Measurements from ENCODE around the gene AKNA.

Gene AKNA

DNA sequence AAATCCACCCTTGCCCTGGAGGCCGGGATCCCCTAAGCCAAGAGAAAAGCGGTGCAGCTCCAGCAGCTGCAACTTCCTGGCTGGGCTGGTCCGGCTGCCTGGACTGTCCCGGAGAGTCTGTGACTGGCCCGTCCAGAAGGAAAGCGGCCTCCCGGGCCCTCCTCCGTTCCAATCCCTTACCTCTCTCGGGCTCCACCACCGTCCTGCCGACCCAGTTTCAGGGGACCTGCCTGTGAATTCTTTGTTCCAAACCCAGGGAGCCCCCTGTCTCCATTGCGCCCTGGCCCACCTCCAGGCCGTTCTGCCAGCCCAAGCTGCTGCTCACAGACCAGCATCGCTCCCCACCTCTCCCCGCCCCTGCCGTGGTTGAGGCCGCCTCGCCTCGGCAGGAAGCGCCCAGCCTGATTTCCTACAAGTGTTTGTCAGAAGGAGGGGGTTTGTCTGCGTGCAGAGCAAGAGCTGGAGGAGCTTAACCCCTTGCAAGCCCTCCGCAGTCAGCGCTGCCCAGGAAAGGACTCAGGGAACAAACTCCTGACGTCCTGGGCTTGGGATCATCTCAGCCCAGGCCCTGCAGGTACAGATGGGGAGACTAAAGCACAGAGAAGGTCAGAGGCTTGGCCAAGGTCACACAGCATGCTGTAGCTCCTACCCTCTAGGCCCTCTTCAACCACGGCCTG, at the start of gene AKNA:
Gene AKNA, minus strand, starts transcription at position 303 of the 677 bp plus-strand sequence. CDS start 6,649 bp downstream, outside the sequence.
- no peak for TF ChIP-seq CTCF (IDR thresholded peaks at IDR 0.05)
- DNase-seq (ENCODE audit: low spot score), result peak; percentile 91
- H3K4me3 ChIP-seq, result peak within 1 kb of the TSS; percentile 68
- H3K27ac ChIP-seq, result peak within 1 kb of the TSS; percentile 87 to 94

DNA sequence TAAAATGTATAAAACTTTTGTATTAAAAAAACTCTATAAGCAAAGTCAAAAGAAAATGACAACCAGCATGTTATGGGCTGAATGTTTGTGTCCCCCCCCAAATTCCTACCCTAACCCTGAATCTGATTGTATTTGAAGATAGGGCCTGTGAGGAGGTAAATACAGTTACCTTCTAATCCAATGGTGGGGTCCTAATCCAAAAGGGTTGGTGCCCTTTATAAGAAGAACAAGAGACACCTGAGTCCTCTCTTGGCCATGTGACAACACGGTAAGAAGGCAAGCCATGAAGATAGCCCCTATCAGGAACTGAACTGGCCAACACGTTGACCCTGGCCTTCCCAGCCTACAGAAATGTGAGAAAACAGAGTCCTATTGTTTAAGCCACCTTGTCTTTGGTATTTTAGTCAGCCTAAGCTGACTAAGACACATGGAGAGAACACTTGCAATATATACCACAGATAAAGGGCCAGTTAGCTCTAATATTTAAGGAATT, 49.7 kb upstream of the AKNA start:
- Histone ChIP-seq H3K4me3 (no peak overlapping the region), H3K27ac (no peak overlapping the region)
- peak; percentile 14 for DNase-seq (ENCODE audit: low spot score)
- no peak for TF ChIP-seq CTCF (IDR thresholded peaks at IDR 0.05)

DNA sequence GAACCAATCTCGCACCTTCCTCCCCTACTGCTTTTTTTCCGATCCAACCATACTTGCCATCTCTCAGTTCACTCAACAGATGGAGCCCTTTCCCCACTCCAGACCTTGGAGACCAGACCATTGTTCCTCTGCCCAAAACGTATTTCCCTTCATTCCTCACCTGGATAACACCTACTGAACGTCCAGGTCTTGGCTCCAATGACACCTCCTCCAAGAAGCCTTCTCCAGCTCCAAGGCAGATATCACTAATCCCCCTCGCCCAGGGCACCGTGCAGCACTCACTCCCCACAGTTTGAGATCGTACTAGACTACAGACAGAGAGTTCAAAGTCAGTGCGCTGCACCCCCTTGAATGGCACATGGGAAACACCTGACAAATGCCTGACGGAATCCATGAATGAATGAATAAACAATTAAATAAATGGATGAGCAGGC, 47.1 kb upstream of the AKNA start:
- H3K4me3 ChIP-seq, result no peak overlapping the region
- DNase-seq (ENCODE audit: low spot score), result peak; percentile 41
- TF ChIP-seq CTCF (IDR thresholded peaks at IDR 0.05), result no peak
- H3K27ac ChIP-seq, result no peak overlapping the region

DNA sequence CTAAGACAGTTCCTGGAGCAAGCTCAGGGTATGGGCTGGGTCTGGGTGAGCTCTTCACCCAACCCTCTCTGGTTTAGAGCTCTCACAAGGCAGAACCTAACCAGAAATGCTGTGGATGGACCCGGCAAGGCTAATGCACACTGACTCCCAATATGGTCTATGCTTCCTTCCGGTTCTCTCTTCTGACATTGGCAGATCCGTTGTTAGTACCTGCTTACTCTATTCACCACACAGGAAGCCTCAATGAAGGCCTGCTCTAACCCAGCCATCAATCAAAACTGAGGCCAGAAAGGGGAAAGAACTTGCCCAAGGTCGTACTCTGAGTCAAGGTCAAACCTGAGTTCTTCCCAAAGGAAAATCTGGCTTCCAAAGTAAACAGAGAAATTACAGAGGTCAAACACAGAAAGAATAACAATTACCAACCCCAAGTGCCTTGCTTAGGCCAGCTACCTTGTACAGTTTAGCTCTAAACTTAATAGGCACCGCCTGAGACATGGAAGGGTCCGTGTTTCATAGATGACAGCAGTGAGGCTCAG, 46.0 kb upstream of the AKNA start:
- peak; percentile 41 for DNase-seq (ENCODE audit: low spot score)
- no peak overlapping the region for H3K4me3 ChIP-seq
- TF ChIP-seq CTCF (IDR thresholded peaks at IDR 0.05), result no peak
- no peak overlapping the region for H3K27ac ChIP-seq

DNA sequence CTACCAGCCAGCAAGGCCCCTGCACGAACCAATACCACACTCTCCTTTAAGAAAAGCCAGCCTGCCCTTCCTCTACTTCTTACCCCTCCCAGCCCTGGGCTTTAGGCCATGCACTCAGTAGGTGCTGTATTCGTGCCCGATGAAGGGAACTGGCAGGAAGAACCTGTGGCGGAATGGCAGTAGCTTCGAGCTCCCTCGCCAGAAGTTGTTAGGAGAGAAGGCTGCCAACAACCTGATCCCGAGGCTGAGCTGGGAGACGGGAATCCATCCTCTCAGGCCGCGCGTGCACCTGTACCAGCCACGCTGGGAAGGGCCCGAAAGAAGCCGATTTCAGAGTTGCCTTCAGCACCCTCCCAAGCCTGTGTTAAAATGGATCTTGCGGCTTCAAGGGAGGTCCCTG, 45.3 kb upstream of the AKNA start:
- DNase-seq (ENCODE audit: low spot score), result peak; percentile 66
- TF ChIP-seq CTCF (IDR thresholded peaks at IDR 0.05), result no peak
- Histone ChIP-seq H3K4me3 (no peak overlapping the region), H3K27ac (no peak overlapping the region)

- TF ChIP-seq CTCF (IDR thresholded peaks at IDR 0.05), result no peak
- Histone ChIP-seq H3K27ac (no peak overlapping the region), H3K4me3 (no peak overlapping the region)
- no peak for DNase-seq (ENCODE audit: low spot score)
Observed at GRCh38 chr9:114432323-114433067, 44.7 kb upstream of the AKNA start.

Data from coronary artery (tissue), 2 donors.